Fibroblast of lung (primary cell): ENCODE results near the gene ZNF878. TPM values are rescaled to one million over a fixed set of nuclear protein-coding genes. Genes with fewer than 3 reads are reported as not detected.
"Not testable (repeated sequence)": the region's sequence is repeated elsewhere in the genome, so short reads cannot be mapped to it uniquely, and the experiment has no call there.

Experiments used
- DNase-seq, 2 donors: peaks; one replicate each; pipeline versions ENCODE4 v3.0.0 to v3.0.0-alpha.2; 2010; ENCODE audit warnings: low read depth in 2 of 2
- H2AFZ ChIP-seq: 2 replicates; pipeline ENCODE4 v1.5.1; 2012; ENCODE audit warnings: low read length, control low read depth, inconsistent platforms
- H3K27ac ChIP-seq: 2 replicates; pipeline ENCODE4 v1.5.1; 2011; ENCODE audit warnings: low read length, control low read depth; ENCODE audit not compliant: insufficient read depth
- H3K27me3 ChIP-seq: 2 replicates; pipeline ENCODE4 v1.5.1; 2011; ENCODE audit warnings: mild to moderate bottlenecking, low read length; ENCODE audit not compliant: control insufficient read depth, insufficient read depth
- H3K36me3 ChIP-seq: 2 replicates; pipeline ENCODE4 v1.5.1; 2011; ENCODE audit warnings: low read length; ENCODE audit not compliant: control insufficient read depth, insufficient read depth
- H3K4me1 ChIP-seq: 2 replicates; pipeline ENCODE4 v1.5.1; 2011; ENCODE audit warnings: low read length; ENCODE audit not compliant: control insufficient read depth, insufficient read depth; ENCODE audit errors: extremely low read depth
- H3K4me2 ChIP-seq: 2 replicates; pipeline ENCODE4 v1.5.1; 2011; ENCODE audit warnings: low read length, control low read depth; ENCODE audit not compliant: insufficient read depth; ENCODE audit errors: extremely low read depth
- H3K4me3 ChIP-seq, 4 experiments: fragments of 200-600 bp in 1 of 4; sonication (generic) in 1 of 4; replicated peaks in 1 of 4; 2 replicates each; pipeline ENCODE4 v1.5.1; 2011 to 2016; ENCODE audit warnings: low read length in 4 of 4, low read depth in 3 of 4, mild to moderate bottlenecking in 3 of 4, control low read depth in 2 of 4, inconsistent platforms in 1 of 4, mixed read lengths in 1 of 4; ENCODE audit not compliant: insufficient read depth in 1 of 4; ENCODE audit errors: control extremely low read depth in 1 of 4
- H3K79me2 ChIP-seq: 2 replicates; pipeline ENCODE4 v1.5.1; 2012; ENCODE audit warnings: mild to moderate bottlenecking, low read length, inconsistent platforms; ENCODE audit not compliant: control insufficient read depth, insufficient read depth
- H3K9ac ChIP-seq: 2 replicates; pipeline ENCODE4 v1.5.1; 2011; ENCODE audit warnings: mild to moderate bottlenecking, low read length, control low read depth; ENCODE audit not compliant: insufficient read depth
- H3K9me3 ChIP-seq: 2 replicates; pipeline ENCODE4 v1.5.1; 2012; ENCODE audit warnings: low read depth, low read length; ENCODE audit not compliant: control insufficient read depth, insufficient read depth
- H4K20me1 ChIP-seq: 2 replicates; pipeline ENCODE4 v1.5.1; 2011; ENCODE audit warnings: low read length; ENCODE audit not compliant: control insufficient read depth, insufficient read depth; ENCODE audit errors: extremely low read depth
- EZH2 ChIP-seq: IDR thresholded peaks from 2 replicates; pipeline ENCODE4 v1.5.1; 2012; ENCODE audit warnings: low read length, control low read depth, mild to moderate bottlenecking; ENCODE audit errors: missing control alignments
- polyA plus RNA-seq, 2 donors: library from polyadenylated mRNA; depleted of rRNA in 1 of 2; stranded (reverse) in 1 of 2; unstranded in 1 of 2; fragments of >200 nt; gene quantifications; 2 replicates each; pipeline ENCODE4 v1.2.1, GENCODE V29; 2011 to 2012; ENCODE audit warnings: missing spikeins in 1 of 2
- total RNA-seq: library from RNA; depleted of rRNA; stranded (reverse); fragments of >200 nt; gene quantifications from 2 replicates; pipeline ENCODE4 v1.2.1, GENCODE V29; 2014
- TF ChIP-seq, protein P1 (sequence below), 2 donors: IDR thresholded peaks in 1 of 2; conservative IDR thresholded peaks in 1 of 2; 1 replicate in 1 of 2; 2 replicates in 1 of 2; pipeline ENCODE4 v1.5.1; 2011 to 2012; ENCODE audit warnings: low read length in 2 of 2, control low read depth in 1 of 2, inconsistent platforms in 1 of 2, low read depth in 1 of 2, mild to moderate bottlenecking in 1 of 2

The ZNF878 gene
- total and polyA plus RNA-seq, 2 donors (not counting 1 experiment from before 2014, with no cell fraction given), result under 0.01 to 0.07 TPM

DNA sequence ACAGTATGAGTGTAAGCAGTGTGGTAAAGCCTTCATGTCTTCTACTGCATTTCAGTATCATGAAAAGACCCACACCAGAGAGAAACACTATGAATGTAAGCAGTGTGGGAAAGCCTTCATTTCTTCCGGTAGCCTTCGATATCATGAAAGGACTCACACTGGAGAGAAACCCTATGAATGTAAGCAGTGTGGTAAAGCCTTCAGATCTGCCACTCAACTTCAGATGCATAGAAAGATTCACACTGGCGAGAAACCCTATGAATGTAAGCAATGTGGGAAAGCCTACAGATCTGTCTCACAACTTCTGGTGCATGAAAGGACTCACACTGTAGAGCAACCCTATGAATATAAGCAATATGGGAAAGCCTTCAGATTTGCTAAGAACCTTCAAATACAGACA lies 24.6 kb upstream of the ZNF878 start:
- no peak overlapping the region for H3K27ac ChIP-seq
- TF ChIP-seq, protein P1, sequence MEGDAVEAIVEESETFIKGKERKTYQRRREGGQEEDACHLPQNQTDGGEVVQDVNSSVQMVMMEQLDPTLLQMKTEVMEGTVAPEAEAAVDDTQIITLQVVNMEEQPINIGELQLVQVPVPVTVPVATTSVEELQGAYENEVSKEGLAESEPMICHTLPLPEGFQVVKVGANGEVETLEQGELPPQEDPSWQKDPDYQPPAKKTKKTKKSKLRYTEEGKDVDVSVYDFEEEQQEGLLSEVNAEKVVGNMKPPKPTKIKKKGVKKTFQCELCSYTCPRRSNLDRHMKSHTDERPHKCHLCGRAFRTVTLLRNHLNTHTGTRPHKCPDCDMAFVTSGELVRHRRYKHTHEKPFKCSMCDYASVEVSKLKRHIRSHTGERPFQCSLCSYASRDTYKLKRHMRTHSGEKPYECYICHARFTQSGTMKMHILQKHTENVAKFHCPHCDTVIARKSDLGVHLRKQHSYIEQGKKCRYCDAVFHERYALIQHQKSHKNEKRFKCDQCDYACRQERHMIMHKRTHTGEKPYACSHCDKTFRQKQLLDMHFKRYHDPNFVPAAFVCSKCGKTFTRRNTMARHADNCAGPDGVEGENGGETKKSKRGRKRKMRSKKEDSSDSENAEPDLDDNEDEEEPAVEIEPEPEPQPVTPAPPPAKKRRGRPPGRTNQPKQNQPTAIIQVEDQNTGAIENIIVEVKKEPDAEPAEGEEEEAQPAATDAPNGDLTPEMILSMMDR (conservative IDR thresholded peaks at IDR 0.05 in 1 of 2, IDR thresholded peaks at IDR 0.05 in 1 of 2; ENCODE audit: low read depth in 1 of 2, low read length in 2 of 2), result no peak
- no peak for TF ChIP-seq EZH2
- no peak for DNase-seq
- H3K4me2 ChIP-seq, result no peak overlapping the region
- H3K4me1 ChIP-seq, result no peaks in the 10 kb centered on the region
- peaks cover 5% of the 10 kb centered on the region for H3K36me3 ChIP-seq
- H2AFZ ChIP-seq, result no peak overlapping the region
- no peak overlapping the region for H3K4me3 ChIP-seq
- H3K9me3 ChIP-seq, result peaks cover 17% of the 10 kb centered on the region
- H3K27me3 ChIP-seq, result no peaks in the 10 kb centered on the region
- H3K9ac ChIP-seq, result no peak overlapping the region
- H4K20me1 ChIP-seq, result no peaks in the 10 kb centered on the region
- no peaks in the 10 kb centered on the region for H3K79me2 ChIP-seq

- not testable (repeated sequence) for H3K79me2 ChIP-seq, H3K27me3 ChIP-seq, H3K27ac ChIP-seq, H2AFZ ChIP-seq, H3K4me2 ChIP-seq, DNase-seq, H3K36me3 ChIP-seq, H3K4me1 ChIP-seq, H3K4me3 ChIP-seq, H4K20me1 ChIP-seq, H3K9ac ChIP-seq
- H3K9me3 ChIP-seq, result peaks cover 17% of the 10 kb centered on the region
These were observed 23.6 kb upstream of the ZNF878 start for GRCh38 chr19:12076331-12076730.

DNA sequence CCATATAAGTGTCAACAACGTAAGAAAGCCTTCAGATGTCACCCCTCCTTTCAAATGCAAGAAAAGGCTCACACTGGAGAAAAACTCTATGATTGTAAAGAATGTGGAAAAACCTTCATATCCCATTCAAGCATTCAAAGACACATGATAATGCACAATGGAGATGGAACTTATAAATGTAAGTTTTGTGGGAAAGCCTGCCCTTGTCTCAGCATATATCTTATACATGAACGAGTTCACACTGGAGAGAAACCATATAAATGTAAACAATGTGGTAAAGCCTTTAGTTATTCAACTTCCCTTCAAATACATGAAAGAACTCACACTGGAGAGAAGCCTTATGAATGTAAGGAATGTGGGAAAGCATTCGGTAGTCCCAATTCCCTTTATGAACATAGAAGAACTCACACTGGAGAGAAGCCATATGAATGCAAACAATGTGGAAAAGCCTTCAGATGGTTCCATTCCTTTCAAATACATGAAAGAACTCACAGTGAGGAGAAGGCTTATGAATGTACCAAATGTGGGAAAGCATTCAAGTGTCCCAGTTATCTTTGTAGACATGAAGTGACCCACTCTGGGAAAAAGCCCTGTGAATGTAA lies 22.9 kb upstream of the ZNF878 start:
- Histone ChIP-seq H3K9me3 (peaks cover 17% of the 10 kb centered on the region), H2AFZ (no peak overlapping the region)

More for the DNA sequence above, 22.9 kb upstream of the ZNF878 start:
- Histone ChIP-seq H3K4me1 (no peaks in the 10 kb centered on the region), H3K9ac (no peak overlapping the region), H3K27ac (no peak overlapping the region), H3K36me3 (peaks cover 5% of the 10 kb centered on the region), H3K79me2 (no peaks in the 10 kb centered on the region), H3K4me2 (no peak overlapping the region), H4K20me1 (no peaks in the 10 kb centered on the region), H3K27me3 (no peaks in the 10 kb centered on the region), H3K4me3 (no peak overlapping the region)
- peak in 1 of 2 donors; percentile 31 for DNase-seq
- TF ChIP-seq, protein P1 (conservative IDR thresholded peaks at IDR 0.05 in 1 of 2, IDR thresholded peaks at IDR 0.05 in 1 of 2; ENCODE audit: low read depth in 1 of 2, low read length in 2 of 2), result no peak
- no peak for TF ChIP-seq EZH2
